Cardiac muscle cell (in vitro differentiated cells and primary cell): Measurements from ENCODE around the gene HBG1. TPM values are rescaled to one million over a fixed set of nuclear protein-coding genes. Genes with fewer than 3 reads are reported as not detected.
"Not testable (repeated sequence)": the region's sequence is repeated elsewhere in the genome, so short reads cannot be mapped to it uniquely, and the experiment has no call there.

Experiments used
- DNase-seq, 2 donors: peaks; one replicate each; pipeline versions ENCODE4 v3.0.0 to v3.0.0-alpha.2; 2010 to 2017; ENCODE audit warnings: low read depth in 1 of 2, low spot score in 1 of 2
- H3K27ac ChIP-seq: fragments of 200-600 bp; sonication (generic); 2 replicates; pipeline ENCODE4 v1.5.1; 2016
- H3K27me3 ChIP-seq: fragments of 200-600 bp; sonication (generic); 2 replicates; pipeline ENCODE4 v1.6.0; 2016; ENCODE audit warnings: control low read depth
- H3K36me3 ChIP-seq: fragments of 200-600 bp; sonication (generic); 2 replicates; pipeline ENCODE4 v1.5.1; 2016; ENCODE audit warnings: control low read depth
- H3K4me1 ChIP-seq: fragments of 200-600 bp; sonication (generic); 2 replicates; pipeline ENCODE4 v1.8.1; 2017; ENCODE audit warnings: low read depth, mild to moderate bottlenecking, mixed run types
- H3K4me3 ChIP-seq: fragments of 200-600 bp; sonication (generic); 2 replicates; pipeline ENCODE4 v1.5.1; 2016; ENCODE audit warnings: mild to moderate bottlenecking
- H3K9me3 ChIP-seq: fragments of 200-600 bp; sonication (generic); 2 replicates; pipeline ENCODE4 v1.5.1; 2017; ENCODE audit warnings: low read depth, mild to moderate bottlenecking, control low read depth
- polyA plus RNA-seq: library from polyadenylated mRNA; unstranded; fragments of >200 nt; fragmentation: Nextera tagmentation; extraction: Ambion mirVana; gene quantifications from 2 replicates; pipeline ENCODE4 v1.2.1, GENCODE V29; 2016
- total RNA-seq: library from RNA; depleted of rRNA; stranded (reverse); fragments of >200 nt; gene quantifications from 2 replicates; pipeline ENCODE4 v1.2.3, GENCODE V29; 2016
- TF ChIP-seq, protein P1 (sequence below): IDR thresholded peaks from 2 replicates; pipeline ENCODE4 v1.5.1; 2012; ENCODE audit warnings: low read depth, mild to moderate bottlenecking, low read length

Gene HBG1
- total and polyA plus RNA-seq, 2 experiments from 2014 or later, result not detected

DNA sequence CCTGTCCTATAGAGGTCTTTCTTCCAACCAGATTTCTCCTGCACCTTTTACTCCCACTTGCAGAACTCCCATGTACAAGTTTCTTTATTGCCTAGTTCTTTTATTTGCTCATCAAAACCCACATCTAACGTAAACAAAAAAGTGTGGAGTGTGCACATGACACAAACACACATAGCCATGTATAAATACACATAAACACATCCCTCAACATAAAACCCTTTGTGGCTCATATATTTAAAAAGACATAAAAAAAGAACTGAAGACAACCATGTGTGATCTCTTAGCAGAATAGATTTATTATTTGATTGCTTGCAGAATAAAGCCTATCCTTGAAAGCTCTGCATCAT is 3.2 kb upstream of the HBG1 start:
- TF ChIP-seq, protein P1, sequence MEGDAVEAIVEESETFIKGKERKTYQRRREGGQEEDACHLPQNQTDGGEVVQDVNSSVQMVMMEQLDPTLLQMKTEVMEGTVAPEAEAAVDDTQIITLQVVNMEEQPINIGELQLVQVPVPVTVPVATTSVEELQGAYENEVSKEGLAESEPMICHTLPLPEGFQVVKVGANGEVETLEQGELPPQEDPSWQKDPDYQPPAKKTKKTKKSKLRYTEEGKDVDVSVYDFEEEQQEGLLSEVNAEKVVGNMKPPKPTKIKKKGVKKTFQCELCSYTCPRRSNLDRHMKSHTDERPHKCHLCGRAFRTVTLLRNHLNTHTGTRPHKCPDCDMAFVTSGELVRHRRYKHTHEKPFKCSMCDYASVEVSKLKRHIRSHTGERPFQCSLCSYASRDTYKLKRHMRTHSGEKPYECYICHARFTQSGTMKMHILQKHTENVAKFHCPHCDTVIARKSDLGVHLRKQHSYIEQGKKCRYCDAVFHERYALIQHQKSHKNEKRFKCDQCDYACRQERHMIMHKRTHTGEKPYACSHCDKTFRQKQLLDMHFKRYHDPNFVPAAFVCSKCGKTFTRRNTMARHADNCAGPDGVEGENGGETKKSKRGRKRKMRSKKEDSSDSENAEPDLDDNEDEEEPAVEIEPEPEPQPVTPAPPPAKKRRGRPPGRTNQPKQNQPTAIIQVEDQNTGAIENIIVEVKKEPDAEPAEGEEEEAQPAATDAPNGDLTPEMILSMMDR, result no peak
- no peaks in the 10 kb centered on the region for H3K36me3 ChIP-seq
- no peak overlapping the region for H3K27ac ChIP-seq
- no peaks in the 10 kb centered on the region for H3K9me3 ChIP-seq
- no peak overlapping the region for H3K4me3 ChIP-seq
- no peaks in the 10 kb centered on the region for H3K4me1 ChIP-seq
- no peaks in the 10 kb centered on the region for H3K27me3 ChIP-seq
- DNase-seq, result no peak

DNA sequence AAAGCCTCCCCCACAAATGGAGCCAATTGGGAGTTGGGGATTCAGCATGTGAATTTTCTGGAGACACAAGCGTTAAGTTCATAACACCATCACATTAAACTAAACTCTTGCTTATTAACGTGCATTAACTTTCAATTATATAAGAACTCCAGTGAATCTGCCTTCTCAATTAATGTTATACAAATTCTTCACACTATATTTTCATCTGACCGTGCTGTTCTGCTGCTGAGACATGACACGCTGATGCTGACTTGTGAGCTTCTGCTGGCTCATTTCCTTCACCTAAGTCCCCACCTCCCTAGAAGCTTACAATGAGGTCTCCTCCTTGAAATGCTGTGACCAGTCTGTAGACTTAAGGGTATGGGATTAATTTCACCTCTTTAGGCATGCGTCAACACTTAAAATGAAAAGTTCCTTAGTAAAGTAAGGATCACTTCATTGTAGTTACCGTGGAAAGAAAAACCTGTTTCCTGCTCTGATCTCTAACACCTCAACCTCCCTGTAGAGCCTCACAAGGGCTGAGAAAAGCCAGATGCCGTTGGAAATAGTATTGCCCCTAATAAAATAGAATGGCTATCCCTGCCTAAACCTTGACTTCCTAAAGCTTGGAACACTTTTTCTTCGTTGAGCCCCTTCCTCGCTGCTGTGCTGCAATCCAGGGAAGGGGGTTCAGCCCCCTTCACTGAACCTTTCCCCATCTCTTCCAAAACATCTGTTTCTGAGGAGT is 2.7 kb upstream of the HBG1 start:
- TF ChIP-seq, protein P1, result no peak
- Histone ChIP-seq H3K4me1 (no peaks in the 10 kb centered on the region), H3K4me3 (no peak overlapping the region)

DNA sequence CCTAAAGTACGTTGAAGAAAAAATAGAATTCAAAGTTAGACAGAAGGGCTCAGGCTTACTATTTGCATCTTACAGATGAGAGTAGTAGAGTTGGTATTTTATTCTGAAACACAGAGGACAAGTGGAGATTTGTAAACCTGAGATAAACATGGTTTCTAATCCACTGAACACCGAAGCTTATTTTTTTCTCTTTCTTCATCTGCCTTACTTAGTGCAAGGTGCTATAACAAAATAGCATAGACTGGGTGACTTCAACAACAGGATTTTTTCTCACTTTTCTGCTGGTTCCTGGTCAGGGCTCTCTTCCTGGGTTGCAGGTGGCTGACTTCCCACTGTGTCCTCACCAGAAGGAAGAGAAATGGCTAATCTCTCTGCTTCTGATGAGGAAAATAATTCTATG is 2.1 kb upstream of the HBG1 start:
- no peaks in the 10 kb centered on the region for H3K36me3 ChIP-seq
- H3K27me3 ChIP-seq, result no peaks in the 10 kb centered on the region
- H3K4me1 ChIP-seq, result no peaks in the 10 kb centered on the region
- H3K27ac ChIP-seq, result no peak overlapping the region
- no peaks in the 10 kb centered on the region for H3K9me3 ChIP-seq
- TF ChIP-seq, protein P1, result no peak
- no peak overlapping the region for H3K4me3 ChIP-seq
- no peak for DNase-seq

More for the DNA sequence above, 2.7 kb upstream of the HBG1 start:
- Histone ChIP-seq H3K27me3 (no peaks in the 10 kb centered on the region), H3K36me3 (no peaks in the 10 kb centered on the region), H3K9me3 (no peaks in the 10 kb centered on the region), H3K27ac (no peak overlapping the region)
- no peak for DNase-seq

DNA sequence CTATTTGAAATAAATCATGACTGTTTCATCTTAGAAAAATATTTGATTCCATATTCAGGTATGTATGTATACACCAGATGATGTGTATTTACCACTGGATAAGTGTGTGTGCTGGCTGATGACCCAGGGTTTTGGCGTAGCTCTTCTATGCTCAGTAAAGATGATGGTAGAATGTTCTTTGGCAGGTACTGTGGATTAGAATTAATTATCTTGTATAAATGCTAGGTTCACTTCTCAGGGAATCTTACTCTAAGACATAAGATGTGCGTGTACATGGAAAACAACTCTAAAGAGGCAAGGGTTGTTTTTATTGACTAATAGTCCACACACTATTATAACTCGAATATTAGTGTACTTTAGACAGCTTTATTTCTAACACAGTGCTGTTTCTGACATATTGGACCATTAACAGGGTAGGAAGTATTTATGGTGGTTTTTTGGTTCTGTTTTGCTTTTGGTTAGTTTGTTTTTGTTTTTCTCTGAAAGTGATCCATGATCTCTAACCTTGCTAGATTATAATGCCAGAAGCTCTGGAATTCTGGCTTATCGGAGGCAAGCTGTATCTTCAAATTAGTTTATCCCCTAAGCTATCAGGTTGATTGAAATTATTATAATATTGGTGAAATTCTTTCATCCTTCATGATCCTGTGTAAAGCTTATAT is 1.0 kb upstream of the HBG1 start:
- no peaks in the 10 kb centered on the region for H3K9me3 ChIP-seq
- TF ChIP-seq, protein P1, result no peak
- H3K27me3 ChIP-seq, result no peaks in the 10 kb centered on the region
- H3K4me3 ChIP-seq, result no peak overlapping the region
- no peaks in the 10 kb centered on the region for H3K36me3 ChIP-seq
- H3K4me1 ChIP-seq, result no peaks in the 10 kb centered on the region
- DNase-seq, result no peak
- no peak overlapping the region for H3K27ac ChIP-seq

DNA sequence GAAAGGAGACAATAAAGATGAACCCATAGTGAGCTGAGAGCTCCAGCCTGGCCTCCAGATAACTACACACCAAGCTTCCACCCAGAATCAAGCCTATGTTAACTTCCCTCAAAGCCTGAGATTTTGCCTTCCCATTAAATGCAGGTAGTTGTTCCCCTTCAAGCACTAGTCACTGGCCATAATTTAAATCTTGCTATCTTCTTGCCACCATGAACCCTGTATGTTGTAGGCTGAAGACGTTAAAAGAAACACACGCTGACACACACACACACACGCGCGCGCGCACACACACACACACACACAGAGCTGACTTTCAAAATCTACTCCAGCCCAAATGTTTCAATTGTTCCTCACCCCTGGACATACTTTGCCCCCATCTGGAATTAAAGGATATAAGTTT is 1.2 kb downstream of the HBG1 start:
- DNase-seq, H3K9me3 ChIP-seq, H3K27me3 ChIP-seq, H3K4me1 ChIP-seq, H3K36me3 ChIP-seq, H3K4me3 ChIP-seq, H3K27ac ChIP-seq: not testable (repeated sequence)

DNA sequence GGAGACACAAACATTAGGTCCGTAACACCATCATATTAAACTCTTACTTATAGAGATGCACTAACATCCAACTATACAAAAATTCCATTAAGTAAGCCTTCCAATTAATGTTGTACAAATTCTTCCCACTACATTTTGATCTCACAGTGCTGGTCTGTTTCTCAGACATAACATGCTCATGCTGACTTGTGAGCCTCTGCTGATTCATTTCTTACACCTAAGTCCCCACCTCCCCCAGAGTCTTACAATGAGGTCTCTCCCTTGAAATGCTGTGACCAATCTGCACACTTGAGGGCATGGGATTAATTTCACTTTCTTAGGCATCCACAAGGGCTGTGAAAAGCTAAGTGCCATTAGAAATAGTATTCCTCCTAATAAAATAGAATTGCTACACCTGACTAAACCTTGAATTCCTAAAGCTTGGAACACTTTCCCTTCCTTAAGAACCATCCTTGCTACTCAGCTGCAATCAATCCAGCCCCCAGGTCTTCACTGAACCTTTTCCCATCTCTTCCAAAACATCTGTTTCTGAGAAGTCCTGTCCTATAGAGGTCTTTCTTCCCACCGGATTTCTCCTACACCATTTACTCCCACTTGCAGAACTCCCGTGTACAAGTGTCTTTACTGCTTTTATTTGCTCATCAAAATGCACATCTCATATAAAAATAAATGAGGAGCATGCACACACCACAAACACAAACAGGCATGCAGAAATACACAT is 2.0 kb downstream of the HBG1 start:
- Histone ChIP-seq H3K27ac (no peak overlapping the region), H3K9me3 (no peaks in the 10 kb centered on the region), H3K4me3 (no peak overlapping the region), H3K36me3 (no peaks in the 10 kb centered on the region), H3K4me1 (no peaks in the 10 kb centered on the region), H3K27me3 (no peaks in the 10 kb centered on the region)
- no peak for DNase-seq
- TF ChIP-seq, protein P1, result no peak
